Astrocyte of the cerebellum (primary cell): ENCODE data around the gene ASPSCR1.
"Not testable (repeated sequence)": the region's sequence is repeated elsewhere in the genome, so short reads cannot be mapped to it uniquely, and the experiment has no call there.

Source experiments
- DNase-seq: peaks from one replicate; pipeline ENCODE4 v3.0.0-alpha.2; 2011; ENCODE audit warnings: low read depth
- H3K4me3 ChIP-seq: 2 replicates; pipeline ENCODE4 v1.5.1; 2011; ENCODE audit warnings: mild to moderate bottlenecking, low read depth, low read length, moderate library complexity
- CTCF ChIP-seq: IDR thresholded peaks from 2 replicates; pipeline ENCODE4 v1.5.1; 2012; ENCODE audit warnings: low read length, low read depth, moderate library complexity, mild to moderate bottlenecking; ENCODE audit errors: missing control alignments
- in situ Hi-C: cut with HindIII; loops from 2 replicates; pipeline ENCODE4 v1.10.0; 2017; ENCODE audit warnings: low sequenced_read_pairs

Gene ASPSCR1

GRCh38 chr17:82037092-82037888 is 59.9 kb downstream of the ASPSCR1 start, which contains the start of gene DCXR:
DCXR (minus strand) TSS chr17:82037697; CDS start chr17:82037682, 15 bp downstream.
- TF ChIP-seq CTCF: peak; percentile 68
- peak; percentile 92 for DNase-seq
- H3K4me3 ChIP-seq: peak within 1 kb of the TSS; percentile 61
- in situ Hi-C loops: loop anchor here (10.0 kb wide), 2 partner anchors 62 to 98 kb away; partner anchors contain the start of gene ASPSCR1

- in situ Hi-C loops: loop anchor here (10.0 kb wide), 2 partner anchors 63 to 97 kb away; partner anchors contain the start of gene ASPSCR1
- peak overlapping the region; percentile 61 for H3K4me3 ChIP-seq
- DNase-seq: no peak
- TF ChIP-seq CTCF: no peak
Measured at GRCh38 chr17:82037889-82038195, 60.4 kb downstream of the ASPSCR1 start.

- in situ Hi-C loops: loop anchor here (10.0 kb wide), 2 partner anchors 64 to 96 kb away; partner anchors contain the start of gene ASPSCR1
- H3K4me3 ChIP-seq, DNase-seq: not testable (repeated sequence)
Measured at GRCh38 chr17:82038796-82039409, 61.5 kb downstream of the ASPSCR1 start.

GRCh38 chr17:82039695-82040299 is 62.4 kb downstream of the ASPSCR1 start:
- no peak for TF ChIP-seq CTCF
- no peak overlapping the region for H3K4me3 ChIP-seq
- no peak for DNase-seq
- in situ Hi-C loops: loop anchor here (10.0 kb wide), 2 partner anchors 65 to 95 kb away; partner anchors contain the start of gene ASPSCR1

GRCh38 chr17:82041144-82041814 is 63.9 kb downstream of the ASPSCR1 start:
- DNase-seq: no peak
- no peak overlapping the region for H3K4me3 ChIP-seq
- in situ Hi-C loops: no loop called here
- TF ChIP-seq CTCF: no peak

GRCh38 chr17:82042649-82043048 is 65.2 kb downstream of the ASPSCR1 start:
- in situ Hi-C loops: no loop called here
- no peak for DNase-seq
- no peak overlapping the region for H3K4me3 ChIP-seq
- no peak for TF ChIP-seq CTCF
